Measurements from ENCODE around the gene FBH1.
"Not testable (repeated sequence)": the region's sequence is repeated elsewhere in the genome, so short reads cannot be mapped to it uniquely, and the experiment has no call there.

Gene FBH1

DNA sequence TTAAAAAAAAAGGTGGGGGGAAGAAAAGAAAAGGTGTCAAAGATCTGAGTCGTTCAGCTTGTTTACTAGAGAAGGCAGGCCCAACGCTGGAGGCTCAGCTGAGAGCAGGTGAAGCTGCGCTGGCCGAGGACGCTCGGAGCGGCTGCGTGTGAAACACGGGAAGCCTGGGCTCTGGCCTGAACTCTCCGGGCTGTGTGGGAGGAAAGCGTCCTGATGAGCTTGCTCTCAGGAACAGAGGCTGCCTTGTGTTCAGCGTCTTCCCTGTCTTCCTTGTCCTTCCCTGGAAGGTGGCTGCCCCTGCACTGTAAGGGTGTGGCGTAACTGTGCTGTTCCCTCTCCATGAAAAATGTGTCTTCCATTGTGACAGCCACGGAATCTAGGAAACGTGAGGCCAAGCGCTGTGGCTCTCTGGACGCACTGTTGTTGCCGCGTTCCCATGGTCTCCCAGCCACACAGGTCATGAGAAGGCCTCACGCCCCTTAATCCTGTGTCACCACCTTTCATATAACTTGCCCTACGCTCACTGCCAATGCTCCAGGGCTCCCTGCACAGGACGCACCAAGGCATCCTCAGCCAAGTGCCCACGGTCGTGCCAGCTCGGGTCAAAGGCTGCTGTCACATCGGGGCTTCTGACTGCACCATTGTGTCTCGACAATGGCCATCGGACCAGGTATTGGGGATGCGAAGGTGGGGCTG is 71.5 kb downstream of the FBH1 start:
- TF ChIP-seq CTCF (IDR thresholded peaks at IDR 0.05; ENCODE audit: low read depth, low read length) = no peak

DNA sequence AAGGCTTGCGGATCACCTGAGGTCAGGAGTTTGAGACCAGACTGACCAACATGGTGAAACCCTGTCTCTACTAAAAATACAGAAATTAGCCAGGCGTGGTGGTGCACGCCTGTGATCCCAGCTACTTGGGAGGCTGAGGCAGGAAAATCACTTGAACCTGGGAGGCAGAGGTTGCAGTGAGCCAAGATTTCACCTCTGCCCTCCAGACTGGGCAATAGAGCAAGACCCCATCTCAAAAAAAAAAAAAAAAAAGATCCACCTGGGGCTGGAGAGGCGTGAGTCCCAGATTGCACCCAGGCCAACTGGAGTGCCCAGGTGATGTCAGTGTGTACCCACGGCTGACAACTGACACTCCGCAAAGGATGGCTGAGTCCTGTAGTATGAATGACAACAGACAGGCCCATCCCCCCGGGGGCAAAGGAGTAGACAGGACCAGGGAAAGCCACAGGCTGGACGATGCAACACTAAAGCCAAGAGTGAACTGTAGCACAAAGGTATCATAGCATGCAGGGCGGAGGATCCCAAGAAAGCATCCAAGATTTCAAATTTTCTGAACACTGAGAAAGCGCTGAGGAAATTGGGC is 72.4 kb downstream of the FBH1 start:
- H3K4me3 ChIP-seq (ENCODE audit: low read depth, low read length) = not testable (repeated sequence)

More for the DNA sequence above, 71.5 kb downstream of the FBH1 start:
- H3K4me3 ChIP-seq (ENCODE audit: low read depth, low read length) = no peak overlapping the region

DNA sequence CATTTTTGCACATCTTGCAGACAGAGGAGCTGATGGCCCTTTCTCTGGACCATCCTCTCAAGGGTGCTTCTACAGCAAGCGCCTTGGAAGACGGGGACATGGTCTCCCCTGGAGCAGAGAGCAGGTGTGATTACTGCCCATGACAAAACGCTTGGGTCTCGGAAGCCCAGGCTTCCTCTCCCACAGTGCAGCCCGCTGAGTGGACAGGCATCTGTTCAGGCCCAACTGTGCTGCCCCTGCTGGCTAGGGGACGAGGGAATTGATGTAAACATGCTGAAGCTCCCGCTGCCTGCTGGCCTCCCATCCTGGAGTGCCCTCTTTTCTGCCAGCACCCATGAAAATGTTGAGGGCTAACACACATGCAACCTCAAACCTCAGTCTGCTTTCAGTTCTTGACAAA is 73.0 kb downstream of the FBH1 start:
- no peak overlapping the region for H3K4me3 ChIP-seq (ENCODE audit: low read depth, low read length)
- TF ChIP-seq CTCF (IDR thresholded peaks at IDR 0.05; ENCODE audit: low read depth, low read length) = no peak

DNA sequence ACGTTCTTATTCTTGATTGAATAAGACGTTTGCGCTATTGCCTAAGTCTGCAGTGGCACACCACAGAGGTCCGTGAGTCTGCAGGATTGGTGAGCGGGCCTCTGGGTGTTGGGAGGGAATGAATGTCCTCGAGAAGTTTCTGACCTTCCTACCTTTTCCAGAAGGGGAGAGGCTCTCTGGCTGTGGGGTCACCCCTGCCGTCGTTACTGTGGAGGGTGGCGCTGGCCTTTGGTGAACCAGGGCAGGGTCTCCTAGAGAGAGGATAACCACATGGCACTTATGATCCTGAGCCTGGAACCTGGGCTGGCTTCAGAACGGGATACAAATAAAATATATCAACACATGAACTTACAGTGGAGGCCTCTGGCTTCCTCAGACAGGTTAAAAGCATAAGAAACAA is 73.5 kb downstream of the FBH1 start:
- H3K4me3 ChIP-seq (ENCODE audit: low read depth, low read length) = no peak overlapping the region
- TF ChIP-seq CTCF (IDR thresholded peaks at IDR 0.05; ENCODE audit: low read depth, low read length) = no peak

DNA sequence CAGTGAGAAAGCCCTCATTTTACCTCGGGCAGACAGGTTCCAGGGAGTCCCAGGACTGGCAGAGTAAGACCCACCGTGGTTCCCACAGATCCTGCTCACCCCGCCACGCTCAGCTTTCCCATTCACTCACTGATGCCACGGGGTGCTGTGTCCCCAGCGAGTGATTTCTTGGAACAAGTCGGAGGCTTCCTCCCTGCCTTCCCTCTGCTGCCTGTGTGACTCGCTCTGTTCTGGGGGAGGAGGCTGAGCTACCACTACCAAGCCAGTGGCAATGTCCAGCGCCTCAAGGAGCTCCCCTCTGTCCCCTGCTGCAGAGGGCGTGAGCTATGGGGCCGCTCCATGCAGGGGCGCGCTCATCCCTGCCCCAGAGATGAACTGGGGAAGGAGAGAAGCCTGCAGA is 74.7 kb downstream of the FBH1 start:
- no peak for TF ChIP-seq CTCF (IDR thresholded peaks at IDR 0.05; ENCODE audit: low read depth, low read length)
- H3K4me3 ChIP-seq (ENCODE audit: low read depth, low read length) = no peak overlapping the region

DNA sequence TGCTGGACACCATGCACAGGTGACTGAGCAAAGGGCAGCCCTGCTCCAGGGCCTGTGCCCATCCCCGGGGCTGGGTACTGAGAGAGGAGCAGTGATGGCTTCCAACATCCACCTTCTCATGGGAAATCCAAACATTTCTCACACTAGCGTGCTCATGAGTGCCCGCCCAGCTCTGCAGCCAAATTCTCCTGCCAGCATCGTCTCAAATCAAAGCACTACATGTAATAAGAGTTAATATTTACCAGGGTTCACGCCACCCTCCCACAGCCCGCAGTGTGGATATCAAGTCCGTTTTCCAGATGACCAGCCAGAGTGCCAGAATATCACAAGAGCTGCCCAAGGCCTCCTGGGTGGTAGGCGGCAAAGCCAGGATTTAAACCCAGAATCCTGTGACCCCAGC is 75.2 kb downstream of the FBH1 start:
- no peak overlapping the region for H3K4me3 ChIP-seq (ENCODE audit: low read depth, low read length)
- TF ChIP-seq CTCF (IDR thresholded peaks at IDR 0.05; ENCODE audit: low read depth, low read length) = no peak

- TF ChIP-seq CTCF (IDR thresholded peaks at IDR 0.05; ENCODE audit: low read depth, low read length) = no peak
- no peak overlapping the region for H3K4me3 ChIP-seq (ENCODE audit: low read depth, low read length)
These were observed 78.1 kb downstream of the FBH1 start for GRCh38 chr10:5968037-5968680.
